IMR-90 (cell line): ENCODE measurements around the gene ASTL. TPM values are rescaled to one million over a fixed set of nuclear protein-coding genes. Genes with fewer than 3 reads are reported as not detected.

Source experiments
- ATAC-seq: fragments of 200-7000 bp; cut with Tn5 transposase; 2 replicates; pipeline ENCODE4 v1.9.1; 2020; ENCODE audit warnings: low read depth, mild to moderate bottlenecking, moderate library complexity
- BruUV-seq: library from RNA; stranded (reverse); fragments of 400-500 nt; replicated peaks from 2 replicates; lab custom pipeline; 2021; lab: Mats Ljungman, UMichigan
- CTCF ChIA-PET: fragments of 300-600 bp; formaldehyde crosslinking; extraction: SDS; loops from one replicate; lab custom pipeline; 2021; ENCODE audit warnings: antibody characterized with exemption; lab: Yijun Ruan, JAX
- POLR2A ChIA-PET: fragments of 300-600 bp; sonication (Branson Sonifier 250); formaldehyde crosslinking; loops from one replicate; lab custom pipeline; 2022; ENCODE audit warnings: antibody characterized with exemption; ENCODE audit not compliant: unreplicated experiment; lab: Charles Lee
- DNase-seq: peaks from one replicate; pipeline ENCODE4 v3.0.0; 2013
- H2AFZ ChIP-seq: replicated peaks from 2 replicates; pipeline ENCODE3; 2013; ENCODE audit warnings: low read length, mild to moderate bottlenecking; ENCODE audit not compliant: poor library complexity
- H2AK5ac ChIP-seq: 2 replicates; pipeline ENCODE4 v1.6.1; 2013; ENCODE audit warnings: low read depth, low read length, inconsistent platforms
- H2AK9ac ChIP-seq: replicated peaks from 2 replicates; pipeline ENCODE3; 2013; ENCODE audit warnings: mild to moderate bottlenecking, low read depth, low read length, moderate library complexity; ENCODE audit not compliant: poor library complexity
- H2BK120ac ChIP-seq: 2 replicates; pipeline ENCODE4 v1.6.1; 2013; ENCODE audit warnings: low read depth, low read length, inconsistent platforms
- H2BK15ac ChIP-seq: 3 replicates; pipeline ENCODE4 v1.6.1; 2013; ENCODE audit warnings: low read depth, low read length, inconsistent platforms
- H2BK20ac ChIP-seq: 2 replicates; pipeline ENCODE4 v1.6.1; 2013; ENCODE audit warnings: low read depth, mild to moderate bottlenecking, inconsistent platforms, low read length, moderate library complexity
- H2BK5ac ChIP-seq: 2 replicates; pipeline ENCODE4 v1.6.1; 2013; ENCODE audit warnings: mild to moderate bottlenecking, low read depth, low read length, inconsistent platforms; ENCODE audit not compliant: poor library complexity, severe bottlenecking
- H3K14ac ChIP-seq: replicated peaks from 2 replicates; pipeline ENCODE4 v1.6.1; 2013; ENCODE audit warnings: low read depth, low read length, inconsistent platforms
- H3K18ac ChIP-seq: 2 replicates; pipeline ENCODE4 v1.6.1; 2013; ENCODE audit warnings: low read depth, low read length, control low read depth
- H3K23ac ChIP-seq: 2 replicates; pipeline ENCODE4 v1.6.1; 2013; ENCODE audit warnings: low read depth, low read length, inconsistent platforms
- H3K27ac ChIP-seq: 2 replicates; pipeline ENCODE4 v1.5.1; 2013; ENCODE audit warnings: mild to moderate bottlenecking, control low read depth, low read length; ENCODE audit not compliant: insufficient read depth
- H3K27me3 ChIP-seq: 2 replicates; pipeline ENCODE4 v1.6.1; 2013; ENCODE audit warnings: low read length; ENCODE audit not compliant: control insufficient read depth, insufficient read depth
- H3K36me3 ChIP-seq: 2 replicates; pipeline ENCODE4 v1.6.1; 2013; ENCODE audit warnings: low read length, mixed read lengths; ENCODE audit not compliant: control insufficient read depth, insufficient read depth
- H3K4ac ChIP-seq: 2 replicates; pipeline ENCODE4 v1.6.1; 2013; ENCODE audit warnings: low read depth, low read length, inconsistent platforms
- H3K4me1 ChIP-seq: 2 replicates; pipeline ENCODE4 v1.6.1; 2013; ENCODE audit warnings: low read length, mixed read lengths; ENCODE audit not compliant: control insufficient read depth, insufficient read depth
- H3K4me2 ChIP-seq: 2 replicates; pipeline ENCODE4 v1.6.1; 2013; ENCODE audit warnings: low read depth, mild to moderate bottlenecking, control low read depth, low read length, moderate library complexity
- H3K4me3 ChIP-seq: 2 replicates; pipeline ENCODE4 v1.5.1; 2013; ENCODE audit warnings: low read depth, mild to moderate bottlenecking, control low read depth, low read length, moderate library complexity; ENCODE audit not compliant: insufficient read depth
- H3K56ac ChIP-seq: 2 replicates; pipeline ENCODE4 v1.6.1; 2013; ENCODE audit warnings: low read length, inconsistent platforms; ENCODE audit not compliant: insufficient read depth; ENCODE audit errors: extremely low read depth
- H3K79me1 ChIP-seq, 2 experiments: 2 replicates each; pipeline ENCODE4 v1.6.1; 2013; ENCODE audit warnings: low read length in 2 of 2, inconsistent platforms in 1 of 2, low read depth in 1 of 2
- H3K9ac ChIP-seq: 2 replicates; pipeline ENCODE4 v1.6.1; 2013; ENCODE audit warnings: low read depth, low read length, control low read depth
- H3K9me1 ChIP-seq: 2 replicates; pipeline ENCODE4 v1.6.1; 2013; ENCODE audit warnings: low read length, inconsistent platforms; ENCODE audit not compliant: insufficient read depth
- H3K9me3 ChIP-seq: 2 replicates; pipeline ENCODE4 v1.6.1; 2013; ENCODE audit warnings: low read length; ENCODE audit not compliant: control insufficient read depth, insufficient read depth
- H4K20me1 ChIP-seq: 2 replicates; pipeline ENCODE4 v1.6.1; 2013; ENCODE audit warnings: low read length, inconsistent platforms; ENCODE audit not compliant: insufficient read depth
- H4K5ac ChIP-seq: 2 replicates; pipeline ENCODE4 v1.6.1; 2013; ENCODE audit warnings: mild to moderate bottlenecking, low read depth, low read length, control low read depth
- H4K8ac ChIP-seq, 2 experiments: 2 replicates each; pipeline ENCODE4 v1.6.1; 2013; ENCODE audit warnings: low read depth in 2 of 2, low read length in 2 of 2, control low read depth in 1 of 2, inconsistent platforms in 1 of 2
- H4K91ac ChIP-seq: 2 replicates; pipeline ENCODE4 v1.6.1; 2013; ENCODE audit warnings: low read depth, low read length, inconsistent platforms; ENCODE audit not compliant: insufficient read depth
- BHLHE40 ChIP-seq: fragments of 150-350 bp; IDR thresholded peaks from 2 replicates; pipeline ENCODE4 v1.6.1; 2016; ENCODE audit warnings: mild to moderate bottlenecking, low read depth, low read length
- CEBPB ChIP-seq: IDR thresholded peaks from 2 replicates; pipeline ENCODE4 v1.6.1; 2012; ENCODE audit warnings: low read depth, low read length, improper control_type of control experiment
- CTCF ChIP-seq: conservative IDR thresholded peaks from 2 replicates; pipeline ENCODE4 v1.5.1; 2012; ENCODE audit warnings: mild to moderate bottlenecking, low read depth, low read length, improper control_type of control experiment
- ELK1 ChIP-seq: fragments of 150-350 bp; IDR thresholded peaks from 2 replicates; pipeline ENCODE4 v1.6.1; 2016; ENCODE audit warnings: low read depth, mild to moderate bottlenecking, low read length, moderate library complexity, borderline replicate concordance
- FOS ChIP-seq: fragments of 150-350 bp; IDR thresholded peaks from 2 replicates; pipeline ENCODE4 v1.6.1; 2016; ENCODE audit warnings: low read depth, low read length
- MAFK ChIP-seq: IDR thresholded peaks from 2 replicates; pipeline ENCODE4 v1.6.1; 2012; ENCODE audit warnings: low read depth, low read length, improper control_type of control experiment
- MAZ ChIP-seq: IDR thresholded peaks from 2 replicates; pipeline ENCODE4 v1.6.1; 2012; ENCODE audit warnings: low read depth, mild to moderate bottlenecking, low read length, improper control_type of control experiment, moderate library complexity, borderline replicate concordance
- MXI1 ChIP-seq: IDR thresholded peaks from 2 replicates; pipeline ENCODE4 v1.6.1; 2012; ENCODE audit warnings: low read depth, mild to moderate bottlenecking, low read length, moderate library complexity, borderline replicate concordance
- NFE2L2 ChIP-seq: fragments of 150-350 bp; IDR thresholded peaks from 2 replicates; pipeline ENCODE4 v1.6.1; 2016; ENCODE audit warnings: low read depth, mild to moderate bottlenecking, low read length
- POLR2A ChIP-seq: IDR thresholded peaks from 2 replicates; pipeline ENCODE4 v1.6.1; 2012; ENCODE audit warnings: mild to moderate bottlenecking, low read depth, low read length
- RAD21 ChIP-seq: IDR thresholded peaks from 2 replicates; pipeline ENCODE4 v1.6.1; 2012; ENCODE audit warnings: low read length, improper control_type of control experiment
- RCOR1 ChIP-seq: IDR thresholded peaks from 2 replicates; pipeline ENCODE4 v1.6.1; 2012; ENCODE audit warnings: mild to moderate bottlenecking, low read length, improper control_type of control experiment; ENCODE audit not compliant: insufficient replicate concordance
- RFX5 ChIP-seq: IDR thresholded peaks from 2 replicates; pipeline ENCODE4 v1.8.0; 2012; ENCODE audit warnings: low read depth, mild to moderate bottlenecking, low read length, moderate library complexity
- SMC3 ChIP-seq: fragments of 150-350 bp; IDR thresholded peaks from 2 replicates; pipeline ENCODE4 v1.6.1; 2016; ENCODE audit warnings: low read depth, mild to moderate bottlenecking, antibody characterized with exemption, low read length, moderate library complexity
- USF2 ChIP-seq: fragments of 150-350 bp; IDR thresholded peaks from 2 replicates; pipeline ENCODE4 v1.6.1; 2017; ENCODE audit warnings: mild to moderate bottlenecking, antibody characterized with exemption, low read length, low read depth
- dilution Hi-C: fragments of 300-500 bp; cut with HindIII; formaldehyde crosslinking; loops from one replicate; pipeline ENCODE4 v1.14.3; 2018; ENCODE audit warnings: low sequenced_read_pairs; ENCODE audit not compliant: unreplicated experiment
- in situ Hi-C: fragments of 300-500 bp; cut with MboI; formaldehyde crosslinking; loops from 3 replicates; pipeline ENCODE4 v1.14.3; 2019; ENCODE audit warnings: low sequenced_read_pairs, inconsistent platforms, mixed read lengths
- intact Hi-C: fragments of 100-400 bp; cut with micrococcal nuclease; formaldehyde crosslinking; loops from 2 replicates; pipeline ENCODE4 v1.10.0; 2022
- polyA plus RNA-seq, 3 experiments: library from polyadenylated mRNA; depleted of rRNA; stranded (reverse); fragments of >200 nt; gene quantifications; 2 replicates each; pipeline ENCODE4 v1.2.3, GENCODE V29; 2012; ENCODE audit warnings: low replicate concordance in 1 of 3
- total RNA-seq: library from RNA; depleted of rRNA; stranded (reverse); fragments of >200 nt; gene quantifications from 2 replicates; pipeline ENCODE4 v1.2.3, GENCODE V29; 2012

The ASTL gene
- total and polyA plus RNA-seq, 2 of the 4 experiments (the other 2 are of a cell fraction), result not detected

- Histone ChIP-seq H3K9me3 (no peaks in the 10 kb centered on the region), H3K79me1 (peaks cover 5 to 8% of the 10 kb centered on the region in 2 experiments; a peak in 1 of 4 replicates), H4K5ac (no peak overlapping the region), H3K4me2 (no peak overlapping the region), H3K27me3 (no peaks in the 10 kb centered on the region), H3K4ac (no peak overlapping the region), H3K23ac (no peak overlapping the region), H2BK5ac (no peak overlapping the region), H3K9me1 (0 out of 2 replicates have a peak, but pooled peaks cover 3% of the 10 kb centered on the region), H4K91ac (no peak overlapping the region), H3K9ac (no peak overlapping the region), H2AK9ac (no peak overlapping the region), H2BK20ac (no peak overlapping the region), H3K4me1 (peaks cover 2% of the 10 kb centered on the region; the same call in 1 of the 2 replicates), H3K56ac (no peak overlapping the region), H3K14ac (no peak overlapping the region), H2AFZ (no peak overlapping the region), H3K4me3 (no peak overlapping the region), H3K36me3 (peaks cover 12% of the 10 kb centered on the region), H3K27ac (no peak overlapping the region), H4K8ac (no peak overlapping the region), H2AK5ac (no peak overlapping the region), H4K20me1 (no peaks in the 10 kb centered on the region), H2BK120ac (no peak overlapping the region), H2BK15ac (no peak overlapping the region), H3K18ac (no peak overlapping the region)
- DNase-seq (no peak), ATAC-seq (no peak)
- dilution Hi-C loops (no loop called here), intact Hi-C loops (no loop called here), in situ Hi-C loops (no loop called here)
- POLR2A ChIA-PET, result no interaction called here
- no TSS peak for BruUV-seq
- TF ChIP-seq RAD21, result no peak
- no peak for TF ChIP-seq SMC3
- no peak for TF ChIP-seq MAFK
- TF ChIP-seq NFE2L2, result no peak
- no peak for TF ChIP-seq CEBPB
- no peak for TF ChIP-seq FOS
- TF ChIP-seq ELK1, result no peak
- no peak for TF ChIP-seq POLR2A
- no peak for TF ChIP-seq CTCF
- TF ChIP-seq MXI1, result no peak
- TF ChIP-seq USF2, result no peak
- no peak for TF ChIP-seq MAZ
- TF ChIP-seq RCOR1, result no peak
- no peak for TF ChIP-seq BHLHE40
- TF ChIP-seq RFX5, result no peak
- CTCF ChIA-PET, result no interaction called here
Measured at GRCh38 chr2:96180521-96180920, 42.2 kb upstream of the ASTL start.
